Measurements from ENCODE around the gene ANTXR1.

The ANTXR1 gene

GRCh38 chr2:68980956-68981355 is 32.0 kb upstream of the ANTXR1 start:
- no peaks in the 10 kb centered on the region for H3K36me3 ChIP-seq (ENCODE audit: insufficient read depth, low read length)
- H3K9me3 ChIP-seq (ENCODE audit: low read length): no peaks in the 10 kb centered on the region
- H3K27ac ChIP-seq (ENCODE audit: low read depth, low read length): no peak overlapping the region
- H3K27me3 ChIP-seq (ENCODE audit: control insufficient read depth in 1 of 2, insufficient read depth in 2 of 2, low read length in 2 of 2): no peaks in the 10 kb centered on the region
- H3K4me1 ChIP-seq (ENCODE audit: insufficient read depth, low read length): no peaks in the 10 kb centered on the region
- H3K9ac ChIP-seq (ENCODE audit: low read length): no peak overlapping the region
- no peak overlapping the region for H3K4me3 ChIP-seq (ENCODE audit: low read depth in 1 of 2, low read length in 2 of 2)

GRCh38 chr2:68987021-68987503 is 25.9 kb upstream of the ANTXR1 start:
- no peaks in the 10 kb centered on the region for H3K4me1 ChIP-seq (ENCODE audit: insufficient read depth, low read length)
- H3K27ac ChIP-seq (ENCODE audit: low read depth, low read length): no peak overlapping the region
- H3K9ac ChIP-seq (ENCODE audit: low read length): no peak overlapping the region
- no peaks in the 10 kb centered on the region for H3K36me3 ChIP-seq (ENCODE audit: insufficient read depth, low read length)
- H3K9me3 ChIP-seq (ENCODE audit: low read length): no peaks in the 10 kb centered on the region
- H3K4me3 ChIP-seq (ENCODE audit: low read depth in 1 of 2, low read length in 2 of 2): no peak overlapping the region
- H3K27me3 ChIP-seq (ENCODE audit: control insufficient read depth in 1 of 2, insufficient read depth in 2 of 2, low read length in 2 of 2): no peaks in the 10 kb centered on the region

- no peaks in the 10 kb centered on the region for H3K36me3 ChIP-seq (ENCODE audit: insufficient read depth, low read length)
- no peak overlapping the region for H3K27ac ChIP-seq (ENCODE audit: low read depth, low read length)
- no peak overlapping the region for H3K9ac ChIP-seq (ENCODE audit: low read length)
- H3K9me3 ChIP-seq (ENCODE audit: low read length): no peaks in the 10 kb centered on the region
- no peaks in the 10 kb centered on the region for H3K27me3 ChIP-seq (ENCODE audit: control insufficient read depth in 1 of 2, insufficient read depth in 2 of 2, low read length in 2 of 2)
- H3K4me3 ChIP-seq (ENCODE audit: low read depth in 1 of 2, low read length in 2 of 2): no peak overlapping the region
- no peaks in the 10 kb centered on the region for H3K4me1 ChIP-seq (ENCODE audit: insufficient read depth, low read length)
Measured at GRCh38 chr2:68989035-68989434, 23.9 kb upstream of the ANTXR1 start.

- no peak overlapping the region for H3K4me3 ChIP-seq (ENCODE audit: low read depth in 1 of 2, low read length in 2 of 2)
- no peaks in the 10 kb centered on the region for H3K4me1 ChIP-seq (ENCODE audit: insufficient read depth, low read length)
- no peaks in the 10 kb centered on the region for H3K36me3 ChIP-seq (ENCODE audit: insufficient read depth, low read length)
- no peaks in the 10 kb centered on the region for H3K9me3 ChIP-seq (ENCODE audit: low read length)
- no peak overlapping the region for H3K27ac ChIP-seq (ENCODE audit: low read depth, low read length)
- H3K9ac ChIP-seq (ENCODE audit: low read length): no peak overlapping the region
- H3K27me3 ChIP-seq (ENCODE audit: control insufficient read depth in 1 of 2, insufficient read depth in 2 of 2, low read length in 2 of 2): no peaks in the 10 kb centered on the region
Measured at GRCh38 chr2:68992341-68992740, 20.6 kb upstream of the ANTXR1 start.

GRCh38 chr2:68992933-68993332 is 20.0 kb upstream of the ANTXR1 start:
- no peak overlapping the region for H3K4me3 ChIP-seq (ENCODE audit: low read depth in 1 of 2, low read length in 2 of 2)
- no peaks in the 10 kb centered on the region for H3K36me3 ChIP-seq (ENCODE audit: insufficient read depth, low read length)

GRCh38 chr2:68993660-68994059 is 19.3 kb upstream of the ANTXR1 start:
- Histone ChIP-seq H3K36me3 (ENCODE audit: insufficient read depth, low read length) (no peaks in the 10 kb centered on the region), H3K27me3 (ENCODE audit: control insufficient read depth in 1 of 2, insufficient read depth in 2 of 2, low read length in 2 of 2) (no peaks in the 10 kb centered on the region), H3K4me1 (ENCODE audit: insufficient read depth, low read length) (no peaks in the 10 kb centered on the region), H3K9ac (ENCODE audit: low read length) (no peak overlapping the region), H3K9me3 (ENCODE audit: low read length) (no peaks in the 10 kb centered on the region), H3K4me3 (ENCODE audit: low read depth in 1 of 2, low read length in 2 of 2) (no peak overlapping the region), H3K27ac (ENCODE audit: low read depth, low read length) (no peak overlapping the region)

More at GRCh38 chr2:68992933-68993332, 20.0 kb upstream of the ANTXR1 start:
- H3K27ac ChIP-seq (ENCODE audit: low read depth, low read length): no peak overlapping the region
- no peaks in the 10 kb centered on the region for H3K27me3 ChIP-seq (ENCODE audit: control insufficient read depth in 1 of 2, insufficient read depth in 2 of 2, low read length in 2 of 2)
- no peak overlapping the region for H3K9ac ChIP-seq (ENCODE audit: low read length)
- no peaks in the 10 kb centered on the region for H3K9me3 ChIP-seq (ENCODE audit: low read length)
- no peaks in the 10 kb centered on the region for H3K4me1 ChIP-seq (ENCODE audit: insufficient read depth, low read length)

- no peaks in the 10 kb centered on the region for H3K27me3 ChIP-seq (ENCODE audit: control insufficient read depth in 1 of 2, insufficient read depth in 2 of 2, low read length in 2 of 2)
- no peak overlapping the region for H3K27ac ChIP-seq (ENCODE audit: low read depth, low read length)
- no peak overlapping the region for H3K4me3 ChIP-seq (ENCODE audit: low read depth in 1 of 2, low read length in 2 of 2)
- no peak overlapping the region for H3K9ac ChIP-seq (ENCODE audit: low read length)
- H3K36me3 ChIP-seq (ENCODE audit: insufficient read depth, low read length): no peaks in the 10 kb centered on the region
- no peaks in the 10 kb centered on the region for H3K4me1 ChIP-seq (ENCODE audit: insufficient read depth, low read length)
- no peaks in the 10 kb centered on the region for H3K9me3 ChIP-seq (ENCODE audit: low read length)
Measured at GRCh38 chr2:68994864-68995263, 18.1 kb upstream of the ANTXR1 start.

GRCh38 chr2:68995916-68996315 is 17.1 kb upstream of the ANTXR1 start:
- H3K4me3 ChIP-seq (ENCODE audit: low read depth in 1 of 2, low read length in 2 of 2): no peak overlapping the region
- no peaks in the 10 kb centered on the region for H3K36me3 ChIP-seq (ENCODE audit: insufficient read depth, low read length)
- no peaks in the 10 kb centered on the region for H3K27me3 ChIP-seq (ENCODE audit: control insufficient read depth in 1 of 2, insufficient read depth in 2 of 2, low read length in 2 of 2)
- no peaks in the 10 kb centered on the region for H3K9me3 ChIP-seq (ENCODE audit: low read length)
- H3K9ac ChIP-seq (ENCODE audit: low read length): no peak overlapping the region
- no peaks in the 10 kb centered on the region for H3K4me1 ChIP-seq (ENCODE audit: insufficient read depth, low read length)
- H3K27ac ChIP-seq (ENCODE audit: low read depth, low read length): no peak overlapping the region

GRCh38 chr2:68997401-68997800 is 15.6 kb upstream of the ANTXR1 start:
- Histone ChIP-seq H3K9ac (ENCODE audit: low read length) (no peak overlapping the region), H3K4me1 (ENCODE audit: insufficient read depth, low read length) (no peaks in the 10 kb centered on the region), H3K27me3 (ENCODE audit: control insufficient read depth in 1 of 2, insufficient read depth in 2 of 2, low read length in 2 of 2) (no peaks in the 10 kb centered on the region), H3K36me3 (ENCODE audit: insufficient read depth, low read length) (no peaks in the 10 kb centered on the region), H3K4me3 (ENCODE audit: low read depth in 1 of 2, low read length in 2 of 2) (no peak overlapping the region), H3K9me3 (ENCODE audit: low read length) (no peaks in the 10 kb centered on the region), H3K27ac (ENCODE audit: low read depth, low read length) (no peak overlapping the region)

GRCh38 chr2:69001879-69002278 is 11.1 kb upstream of the ANTXR1 start:
- Histone ChIP-seq H3K36me3 (ENCODE audit: insufficient read depth, low read length) (no peaks in the 10 kb centered on the region), H3K9ac (ENCODE audit: low read length) (no peak overlapping the region), H3K27me3 (ENCODE audit: control insufficient read depth in 1 of 2, insufficient read depth in 2 of 2, low read length in 2 of 2) (no peaks in the 10 kb centered on the region), H3K4me1 (ENCODE audit: insufficient read depth, low read length) (no peaks in the 10 kb centered on the region), H3K27ac (ENCODE audit: low read depth, low read length) (no peak overlapping the region), H3K4me3 (ENCODE audit: low read depth in 1 of 2, low read length in 2 of 2) (no peak overlapping the region), H3K9me3 (ENCODE audit: low read length) (no peaks in the 10 kb centered on the region)

- H3K4me3 ChIP-seq (ENCODE audit: low read depth in 1 of 2, low read length in 2 of 2): no peak overlapping the region
- H3K9ac ChIP-seq (ENCODE audit: low read length): no peak overlapping the region
- no peaks in the 10 kb centered on the region for H3K27me3 ChIP-seq (ENCODE audit: control insufficient read depth in 1 of 2, insufficient read depth in 2 of 2, low read length in 2 of 2)
- no peak overlapping the region for H3K27ac ChIP-seq (ENCODE audit: low read depth, low read length)
- H3K9me3 ChIP-seq (ENCODE audit: low read length): no peaks in the 10 kb centered on the region
- no peaks in the 10 kb centered on the region for H3K4me1 ChIP-seq (ENCODE audit: insufficient read depth, low read length)
- H3K36me3 ChIP-seq (ENCODE audit: insufficient read depth, low read length): no peaks in the 10 kb centered on the region
Measured at GRCh38 chr2:69003731-69004130, 9.2 kb upstream of the ANTXR1 start.

GRCh38 chr2:69007169-69007568 is 5.8 kb upstream of the ANTXR1 start:
- H3K4me3 ChIP-seq (ENCODE audit: low read depth in 1 of 2, low read length in 2 of 2): no peak overlapping the region
- H3K27ac ChIP-seq (ENCODE audit: low read depth, low read length): no peak overlapping the region
- H3K4me1 ChIP-seq (ENCODE audit: insufficient read depth, low read length): no peaks in the 10 kb centered on the region
- no peak overlapping the region for H3K9ac ChIP-seq (ENCODE audit: low read length)
- H3K27me3 ChIP-seq (ENCODE audit: control insufficient read depth in 1 of 2, insufficient read depth in 2 of 2, low read length in 2 of 2): no peaks in the 10 kb centered on the region
- no peaks in the 10 kb centered on the region for H3K36me3 ChIP-seq (ENCODE audit: insufficient read depth, low read length)
- H3K9me3 ChIP-seq (ENCODE audit: low read length): no peaks in the 10 kb centered on the region
